RPMI7951 (cell line): ENCODE results near the gene BMP7. TPM values are rescaled to one million over a fixed set of nuclear protein-coding genes. Genes with fewer than 3 reads are reported as not detected.
A peak's percentile ranks its signal among the peaks of the same experiment; 100 is the strongest.
"Not testable (repeated sequence)": the region's sequence is repeated elsewhere in the genome, so short reads cannot be mapped to it uniquely, and the experiment has no call there.

Experiments
- DNase-seq: peaks from one replicate; pipeline ENCODE4 v3.0.0-alpha.2; 2012; ENCODE audit warnings: low read depth
- total RNA-seq: library from RNA; depleted of rRNA; stranded (reverse); fragments of >200 nt; shearing (Covaris generic); gene quantifications from 2 replicates; pipeline ENCODE4 v1.2.3, GENCODE V29; 2014

BMP7 gene
- total RNA-seq, 1 experiment from 2014 or later = 0.96 TPM

GRCh38 chr20:57194154-57194553 lies 72.3 kb downstream of the BMP7 start:
- no peak for DNase-seq

GRCh38 chr20:57193094-57193493 lies 73.3 kb downstream of the BMP7 start:
- DNase-seq = no peak

- DNase-seq = no peak
Observed at GRCh38 chr20:57192311-57192710, 74.1 kb downstream of the BMP7 start.

- not testable (repeated sequence) for DNase-seq
Observed at GRCh38 chr20:57191265-57191638, 75.2 kb downstream of the BMP7 start.

DNA sequence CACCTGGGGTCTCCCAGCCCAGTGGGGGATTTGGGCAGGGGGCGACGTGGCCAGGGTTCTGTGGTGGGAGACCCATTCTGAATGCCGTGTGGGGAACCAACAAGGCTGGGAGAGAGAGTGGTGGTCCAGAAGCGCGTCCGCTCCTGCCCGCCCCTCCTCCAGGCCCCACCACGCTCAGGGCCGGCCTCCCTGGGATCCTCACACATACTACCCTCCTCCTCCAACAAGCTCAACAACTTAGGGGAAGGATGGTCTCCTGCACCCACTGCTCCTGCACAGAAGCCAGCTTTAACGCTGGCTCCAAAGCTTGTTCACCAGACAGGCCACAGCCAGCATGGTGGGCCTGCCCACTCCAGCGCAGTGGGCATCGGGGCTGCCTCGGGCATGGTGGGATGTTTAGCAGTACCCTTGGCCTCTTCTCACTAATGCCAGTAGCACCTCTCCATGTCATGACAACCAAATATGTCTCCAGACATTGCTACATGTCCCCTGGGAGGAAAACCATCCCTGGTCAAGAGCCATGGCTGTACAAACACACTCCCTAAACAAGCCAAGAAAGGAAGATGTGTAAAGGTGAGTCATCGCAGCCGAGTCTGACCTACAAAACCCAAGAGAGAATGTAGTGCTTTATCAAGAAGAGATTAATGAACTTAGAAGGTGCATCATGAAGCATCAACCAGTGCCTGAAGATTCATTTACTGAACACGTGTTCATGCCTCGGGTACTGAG lies 75.7 kb downstream of the BMP7 start:
- DNase-seq = peak; percentile 78

DNA sequence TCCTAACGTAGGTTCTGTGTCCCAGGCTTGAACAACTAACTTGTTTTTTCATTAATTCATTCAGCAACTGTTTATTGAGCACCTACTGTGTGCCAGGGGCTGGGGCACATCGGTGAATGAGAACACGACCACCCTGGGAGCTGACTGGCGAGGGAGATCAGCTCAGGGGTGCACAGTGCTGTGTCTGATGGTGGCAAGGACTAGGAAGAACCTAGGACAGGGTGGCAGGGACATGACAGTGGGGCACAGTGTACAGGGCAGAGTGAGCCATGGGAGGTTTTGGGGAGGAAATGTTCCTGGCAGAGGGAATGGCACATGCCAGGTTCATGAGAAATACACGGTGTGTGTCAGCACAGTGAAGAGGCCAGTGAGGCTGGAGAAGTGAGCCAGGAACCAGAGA lies 76.7 kb downstream of the BMP7 start:
- DNase-seq = no peak

DNA sequence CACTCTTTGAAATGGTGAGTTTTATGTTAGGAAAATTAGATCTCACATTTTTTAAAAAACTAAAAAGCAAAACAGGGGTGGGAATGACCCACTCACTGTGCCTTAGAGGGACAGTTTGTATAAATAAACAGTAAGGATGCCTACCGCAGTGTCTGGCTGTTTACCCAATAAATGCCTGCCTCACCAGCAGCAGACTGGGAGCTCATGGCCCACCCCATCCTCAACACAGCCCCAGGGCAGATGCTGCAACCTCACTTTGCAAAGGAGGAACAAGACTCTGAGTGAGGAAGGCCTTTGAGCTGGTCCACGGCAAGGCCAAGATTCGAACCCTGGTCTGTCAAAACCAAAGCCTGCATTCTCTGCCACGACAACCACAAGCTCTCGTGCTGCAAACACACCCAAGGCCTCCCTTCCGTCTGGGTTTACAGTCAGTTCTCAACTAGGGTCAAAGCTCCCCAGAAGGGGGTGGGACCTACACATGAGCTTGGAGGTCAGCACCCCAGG lies 77.8 kb downstream of the BMP7 start:
- no peak for DNase-seq

- no peak for DNase-seq
Observed at GRCh38 chr20:57188056-57188455, 78.4 kb downstream of the BMP7 start.

DNA sequence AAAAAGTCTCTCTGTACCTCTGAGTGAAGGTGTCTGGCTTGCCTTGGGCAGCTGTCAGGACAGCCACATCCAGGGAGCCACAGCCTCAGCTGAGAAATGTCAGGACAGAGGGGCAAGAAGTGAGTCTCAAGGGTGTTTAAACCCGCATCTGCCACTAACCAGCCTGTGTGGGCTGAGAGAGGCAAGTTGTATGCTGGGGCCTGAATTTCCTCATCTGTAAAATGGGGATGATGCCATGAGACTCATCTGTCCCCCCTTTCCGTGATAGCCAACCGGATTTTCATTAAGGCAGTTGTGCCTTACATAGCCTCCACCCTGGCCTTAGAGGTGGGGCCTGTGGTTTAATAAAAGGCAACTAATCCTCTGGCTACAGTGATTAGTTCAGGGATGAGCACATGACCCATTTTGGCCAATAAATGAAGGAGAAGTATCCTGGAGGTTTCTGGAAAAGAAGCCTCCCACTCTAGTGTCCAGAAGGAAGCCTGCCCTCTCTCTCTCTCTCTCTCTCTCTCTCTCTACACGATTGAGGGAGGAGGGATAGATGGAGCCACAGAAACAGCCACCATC lies 79.3 kb downstream of the BMP7 start:
- DNase-seq = peak; percentile 37

DNA sequence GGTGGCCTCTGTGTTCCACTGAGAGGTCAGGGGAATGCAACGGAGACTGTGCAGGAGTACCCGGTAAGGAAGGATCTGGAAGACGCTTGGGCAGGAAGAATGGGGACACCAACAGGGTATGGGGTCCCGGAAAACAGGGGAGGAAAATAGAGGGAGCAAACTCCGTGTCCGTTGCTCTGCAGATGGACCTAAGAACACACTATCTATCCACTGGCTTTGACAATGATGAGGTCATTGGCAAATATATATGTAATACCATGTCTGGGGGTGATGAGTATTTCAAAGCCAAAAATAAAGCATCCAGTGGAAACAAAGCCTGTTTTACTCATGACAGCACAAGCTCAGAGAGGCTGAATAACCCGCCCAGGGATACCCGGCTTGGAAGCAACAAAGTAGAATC lies 80.2 kb downstream of the BMP7 start:
- DNase-seq = no peak

GRCh38 chr20:57185188-57185743 lies 81.2 kb downstream of the BMP7 start:
- no peak for DNase-seq

- DNase-seq = no peak
Observed at GRCh38 chr20:57183457-57184009, 82.9 kb downstream of the BMP7 start.

DNA sequence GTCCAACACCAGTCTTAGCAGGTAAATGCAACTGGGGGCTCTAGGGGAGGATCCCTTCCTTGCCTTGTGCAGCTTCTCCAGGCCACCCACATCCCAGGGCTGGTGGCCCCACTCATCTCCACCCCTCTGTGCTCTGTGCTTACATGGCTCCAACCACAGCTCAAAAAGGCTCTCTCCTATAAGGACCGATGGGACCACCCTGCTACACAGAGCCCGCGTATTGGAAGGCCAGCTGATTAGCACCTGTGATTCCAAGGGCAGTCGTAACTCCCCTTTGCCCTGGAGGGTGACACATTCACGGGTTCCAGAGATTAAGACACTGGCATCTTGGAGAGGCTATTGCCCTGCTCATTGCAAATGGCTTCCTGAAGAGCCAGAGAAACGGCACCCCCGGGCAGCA lies 84.8 kb downstream of the BMP7 start:
- no peak for DNase-seq

GRCh38 chr20:57180954-57181353 lies 85.5 kb downstream of the BMP7 start:
- DNase-seq = no peak

GRCh38 chr20:57180387-57180786 lies 86.1 kb downstream of the BMP7 start:
- no peak for DNase-seq

- DNase-seq = peak; percentile 32
Observed at GRCh38 chr20:57179265-57179664, 87.2 kb downstream of the BMP7 start.

- DNase-seq = no peak
Observed at GRCh38 chr20:57178582-57179111, 87.8 kb downstream of the BMP7 start.

GRCh38 chr20:57177636-57178280 lies 88.7 kb downstream of the BMP7 start:
- no peak for DNase-seq

GRCh38 chr20:57176842-57177241 lies 89.6 kb downstream of the BMP7 start:
- no peak for DNase-seq

DNA sequence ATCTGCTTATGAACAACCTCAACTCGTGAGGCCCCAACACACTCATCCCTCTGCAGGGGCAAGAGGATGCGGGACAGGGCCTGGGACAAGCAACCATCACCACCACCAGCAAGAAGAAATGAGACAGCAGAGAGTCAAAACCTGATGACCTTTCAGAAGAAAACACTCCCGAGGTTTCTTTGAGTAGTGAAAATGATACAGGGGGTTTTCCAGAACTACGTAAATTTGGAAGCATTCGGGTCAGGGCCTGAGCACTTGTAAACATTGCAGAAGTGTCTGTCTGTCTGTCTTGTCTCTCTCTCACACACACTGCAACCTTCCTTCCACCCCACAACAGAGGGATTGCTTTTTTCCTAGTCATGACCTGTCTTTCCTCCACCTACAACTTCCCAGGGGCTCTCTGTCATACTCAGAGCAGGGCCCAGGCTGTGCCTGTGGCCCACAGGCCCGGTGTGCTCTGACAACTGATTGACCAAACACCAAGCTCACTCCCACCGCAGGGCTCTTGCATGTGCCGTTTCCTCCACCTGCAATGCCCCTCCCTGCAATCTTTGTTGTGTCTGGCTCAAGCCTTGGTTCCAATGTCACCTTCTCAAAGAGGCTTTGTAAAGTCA lies 90.9 kb downstream of the BMP7 start:
- DNase-seq = no peak

DNA sequence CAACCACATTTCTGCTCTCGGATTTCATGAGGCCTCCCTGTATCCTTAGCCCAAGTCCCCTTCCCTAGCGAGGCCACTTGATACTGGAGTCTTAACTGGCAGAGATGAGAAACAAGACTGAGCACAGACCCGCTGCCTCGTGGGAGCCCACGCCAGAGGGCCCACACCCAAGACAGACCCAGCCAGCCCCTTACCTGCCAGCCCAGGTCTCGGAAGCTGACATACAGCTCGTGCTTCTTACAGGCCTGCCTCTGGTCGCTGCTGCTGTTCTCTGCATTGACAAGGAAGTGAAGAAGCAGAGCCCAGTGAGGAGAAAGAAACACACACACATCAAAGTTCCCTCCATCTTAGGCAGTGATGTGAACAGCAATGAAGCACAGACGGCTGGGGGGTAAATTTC lies 91.7 kb downstream of the BMP7 start:
- DNase-seq = no peak

GRCh38 chr20:57173986-57174385 lies 92.5 kb downstream of the BMP7 start:
- no peak for DNase-seq
